NCI-H526 (cell line): ENCODE results near the gene HRG.
"Not testable (repeated sequence)": the region's sequence is repeated elsewhere in the genome, so short reads cannot be mapped to it uniquely, and the experiment has no call there.

Source experiments
- DNase-seq, 2 experiments: peaks; one replicate each; lab custom pipeline; 2025; lab: John Stamatoyannopoulos, UW

HRG gene

GRCh38 chr3:186680869-186681268 is 15.1 kb downstream of the HRG start:
- no peak for DNase-seq

- no peak for DNase-seq
Observed at GRCh38 chr3:186682812-186683211, 17.0 kb downstream of the HRG start.

DNA sequence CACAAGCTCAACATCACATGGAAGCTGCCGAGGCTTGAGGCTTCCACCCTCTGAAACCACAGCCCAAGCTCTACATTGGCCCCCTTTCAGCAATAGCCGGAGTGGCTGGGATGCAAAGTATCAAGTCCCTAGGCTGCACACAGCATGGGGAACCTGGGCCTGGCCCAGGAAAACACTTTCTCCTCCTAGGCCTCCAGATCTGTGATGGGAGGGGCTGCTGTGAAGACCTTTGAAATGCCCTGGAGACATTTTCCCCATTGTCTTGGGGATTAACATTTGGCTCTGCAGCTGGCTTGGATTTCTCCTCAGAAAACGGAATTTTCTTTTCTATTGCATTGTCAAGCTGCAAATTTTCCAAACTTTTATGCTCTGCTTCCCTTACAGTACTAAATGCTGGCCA is 18.2 kb downstream of the HRG start:
- no peak for DNase-seq

- DNase-seq, result not testable (repeated sequence)
Observed at GRCh38 chr3:186686475-186686874, 20.7 kb downstream of the HRG start.

GRCh38 chr3:186687120-186687651 is 21.4 kb downstream of the HRG start:
- DNase-seq, result no peak

GRCh38 chr3:186690304-186690703 is 24.5 kb downstream of the HRG start:
- DNase-seq, result not testable (repeated sequence)

- no peak for DNase-seq
Observed at GRCh38 chr3:186691676-186692075, 25.9 kb downstream of the HRG start.

DNA sequence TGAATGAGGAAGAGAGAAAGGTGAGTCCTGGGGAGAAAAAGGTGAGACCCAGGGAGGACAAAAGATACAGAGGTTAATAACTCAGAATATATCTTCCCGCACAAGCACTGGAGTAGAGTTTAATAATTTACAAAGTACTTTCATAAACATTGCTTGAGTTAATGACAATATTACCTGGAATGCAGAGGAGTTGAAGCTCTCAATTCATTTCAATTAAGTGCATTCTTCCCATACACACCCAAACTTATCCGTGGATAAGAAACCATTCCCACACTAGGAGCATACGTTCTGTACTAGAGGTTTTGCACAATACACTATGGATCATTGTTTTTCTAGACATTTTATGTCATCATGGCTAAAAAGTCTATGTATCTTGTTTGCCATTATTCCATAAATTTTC is 28.0 kb downstream of the HRG start:
- DNase-seq, result no peak

DNA sequence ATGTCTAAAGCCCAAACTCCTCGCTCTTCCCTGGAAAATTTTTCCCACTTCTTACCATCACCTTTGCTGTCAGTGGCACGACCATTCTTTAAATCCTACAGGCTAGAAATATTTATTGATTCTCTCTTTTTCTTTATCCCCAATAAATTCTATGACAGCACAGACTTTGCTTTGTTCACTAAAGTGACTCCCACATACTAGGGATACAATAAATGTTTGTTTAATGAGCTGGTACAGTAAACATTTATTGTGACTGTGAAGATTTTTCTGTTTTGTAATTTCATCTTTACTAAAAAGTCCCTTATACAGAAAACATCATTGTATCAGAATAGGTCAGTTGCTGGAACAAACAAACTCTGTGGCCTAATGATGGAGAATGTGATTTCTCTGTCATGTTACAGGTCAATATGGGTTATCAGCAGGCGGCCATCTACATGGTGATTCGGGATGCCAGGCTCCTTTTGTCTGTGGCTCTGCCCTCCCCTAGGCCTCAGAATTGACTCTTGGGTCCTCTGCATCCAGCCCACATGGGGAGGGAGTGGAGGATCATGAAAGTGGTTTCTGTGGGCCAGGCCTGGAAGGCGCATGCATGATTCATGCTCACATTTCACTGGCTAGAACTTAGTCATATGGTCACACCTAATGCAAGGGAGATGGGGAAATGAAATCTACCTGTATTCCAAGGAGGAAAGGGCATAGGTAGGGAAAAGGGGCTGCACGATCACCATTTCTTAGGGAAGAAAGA is 28.6 kb downstream of the HRG start:
- DNase-seq, result no peak

- DNase-seq, result peak in 1 of 2 experiments; percentile 25
Observed at GRCh38 chr3:186696522-186696921, 30.7 kb downstream of the HRG start.

DNA sequence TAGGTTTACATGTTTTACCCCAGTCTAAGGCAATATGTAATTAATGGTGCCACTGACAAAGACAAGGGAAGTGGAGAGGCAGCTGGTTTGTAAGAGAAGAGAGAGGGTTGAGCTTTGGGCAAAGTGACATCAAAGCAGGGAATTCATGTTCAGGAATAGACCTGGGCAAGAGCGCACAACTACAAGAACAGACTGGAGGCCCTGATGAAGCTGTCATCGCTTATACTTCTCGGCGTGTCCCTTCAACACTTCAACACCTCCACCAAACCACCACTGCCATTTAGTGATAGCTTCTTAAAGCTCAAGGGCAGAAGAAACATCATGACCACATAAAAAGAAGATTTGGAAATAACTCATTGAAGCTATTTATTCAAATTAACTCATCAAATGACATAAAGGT is 31.7 kb downstream of the HRG start:
- DNase-seq, result no peak

- no peak for DNase-seq
Observed at GRCh38 chr3:186700267-186700666, 34.5 kb downstream of the HRG start.

GRCh38 chr3:186702451-186702850 is 36.6 kb downstream of the HRG start:
- not testable (repeated sequence) for DNase-seq

- DNase-seq, result no peak
Observed at GRCh38 chr3:186705882-186706780, 40.3 kb downstream of the HRG start.

DNA sequence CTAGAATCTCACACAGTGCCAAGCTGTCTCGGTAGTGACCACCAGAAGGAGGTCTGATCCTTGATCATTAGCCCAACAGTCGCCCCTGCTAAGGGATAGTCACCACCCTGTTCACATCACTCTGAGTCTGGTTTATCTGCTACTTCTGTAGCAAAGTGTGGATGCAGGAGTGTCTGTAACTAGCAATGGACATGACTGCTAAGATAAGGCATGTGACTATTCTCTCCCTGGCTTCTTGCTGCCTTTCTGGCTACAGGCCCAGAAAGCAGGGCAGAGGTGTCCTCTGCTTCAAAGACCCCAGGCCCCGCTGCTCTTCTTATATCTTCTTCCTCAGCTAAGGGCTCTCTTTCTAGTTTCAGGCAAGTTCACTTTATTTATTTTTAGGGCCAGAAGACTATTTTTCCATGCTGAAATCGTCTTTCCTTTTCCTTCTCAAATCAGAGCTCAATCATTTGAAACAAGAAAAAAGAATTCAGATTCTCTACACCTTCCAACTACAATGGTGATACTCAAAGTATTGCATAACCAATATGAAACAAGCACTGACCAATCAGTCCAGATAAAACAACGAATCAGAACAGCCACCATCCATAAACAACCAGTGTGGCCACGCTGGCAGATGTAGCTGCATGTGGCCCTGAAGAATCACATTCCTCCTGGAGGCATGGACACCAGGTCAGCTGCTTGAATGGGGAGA is 43.3 kb downstream of the HRG start:
- no peak for DNase-seq

DNA sequence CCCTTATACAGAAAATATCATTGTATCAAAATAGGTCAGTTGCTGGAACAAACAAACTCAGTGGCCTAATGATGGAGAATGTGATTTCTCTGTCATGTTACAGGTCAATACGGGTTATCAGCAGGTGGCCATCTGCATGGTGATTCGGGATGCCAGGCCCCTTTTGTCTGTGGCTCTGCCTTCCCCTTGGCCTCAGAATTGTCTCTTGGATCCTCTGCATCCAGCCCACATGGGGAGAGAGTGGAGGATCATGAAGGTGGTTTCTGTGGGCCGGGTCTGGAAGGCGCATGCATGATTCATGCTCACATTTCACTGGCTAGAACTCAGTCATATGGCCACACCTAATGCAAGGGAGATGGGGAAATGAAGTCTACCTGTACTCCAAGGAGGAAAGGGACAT is 44.9 kb downstream of the HRG start:
- not testable (repeated sequence) for DNase-seq

DNA sequence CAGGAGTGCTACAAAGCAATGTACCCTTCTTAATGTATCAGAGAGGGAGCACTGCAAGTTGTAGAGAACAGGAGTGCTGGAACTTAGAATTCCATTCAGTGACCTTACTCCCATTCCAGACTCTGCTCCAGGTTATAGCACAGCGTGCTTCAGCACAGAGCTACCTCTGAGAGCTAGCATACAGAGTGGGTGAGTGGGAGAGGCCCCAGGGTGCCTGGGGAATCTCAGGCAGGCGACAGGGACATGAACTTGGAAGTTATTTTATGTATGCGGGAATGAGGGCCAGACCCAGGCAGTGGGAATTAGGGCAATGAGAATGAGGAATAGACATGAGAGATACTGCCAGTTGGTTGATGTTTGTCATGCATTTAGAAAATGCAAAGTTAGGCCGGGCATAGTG is 47.7 kb downstream of the HRG start:
- DNase-seq, result no peak

DNA sequence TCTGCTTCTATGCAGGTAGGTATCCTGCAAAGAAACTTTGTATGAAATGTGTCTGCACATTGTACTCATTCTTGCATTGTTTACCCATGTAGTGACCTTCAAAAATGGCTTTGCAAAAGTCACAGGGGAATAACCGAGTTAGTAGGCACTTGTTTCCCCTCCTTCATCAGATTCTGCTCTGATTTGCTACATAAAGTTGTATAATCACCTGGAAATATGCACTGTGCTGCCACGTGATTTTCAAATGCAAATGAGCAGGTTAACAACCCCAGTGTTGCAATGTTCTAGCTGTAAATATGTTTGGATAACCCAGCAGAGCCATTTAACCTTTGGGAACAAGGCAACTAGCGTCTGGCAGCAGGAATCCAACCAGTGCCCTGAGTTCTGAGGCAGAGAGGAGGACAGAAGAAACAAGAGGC is 51.2 kb downstream of the HRG start, which contains the start of gene KNG1:
KNG1 (plus strand) TSS at position 321 of the 419 bp plus-strand sequence. CDS start 184 bp downstream, outside the sequence.
- peak in 1 of 2 experiments; percentile 22 for DNase-seq

- DNase-seq, result no peak
Observed at GRCh38 chr3:186719945-186720739, 54.3 kb downstream of the HRG start.

DNA sequence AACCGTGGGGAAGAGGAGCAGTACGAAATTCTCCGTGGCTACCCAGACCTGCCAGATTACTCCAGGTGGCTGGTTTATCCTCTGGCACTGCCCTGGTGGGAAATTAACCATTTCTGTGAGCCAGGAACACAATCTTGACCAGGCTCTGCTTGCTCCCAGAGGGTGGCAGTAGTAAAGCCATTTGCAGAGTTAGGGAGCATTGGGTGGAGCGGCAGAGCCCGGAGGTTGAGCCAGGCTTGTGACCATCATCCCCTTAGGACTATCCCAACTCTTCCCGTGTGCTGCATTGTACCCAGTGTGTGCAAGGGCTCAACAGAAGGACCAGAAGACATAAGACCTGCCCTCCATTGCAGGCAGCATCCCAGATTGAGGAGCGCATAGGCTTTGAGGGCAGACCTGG is 56.6 kb downstream of the HRG start:
- no peak for DNase-seq

DNA sequence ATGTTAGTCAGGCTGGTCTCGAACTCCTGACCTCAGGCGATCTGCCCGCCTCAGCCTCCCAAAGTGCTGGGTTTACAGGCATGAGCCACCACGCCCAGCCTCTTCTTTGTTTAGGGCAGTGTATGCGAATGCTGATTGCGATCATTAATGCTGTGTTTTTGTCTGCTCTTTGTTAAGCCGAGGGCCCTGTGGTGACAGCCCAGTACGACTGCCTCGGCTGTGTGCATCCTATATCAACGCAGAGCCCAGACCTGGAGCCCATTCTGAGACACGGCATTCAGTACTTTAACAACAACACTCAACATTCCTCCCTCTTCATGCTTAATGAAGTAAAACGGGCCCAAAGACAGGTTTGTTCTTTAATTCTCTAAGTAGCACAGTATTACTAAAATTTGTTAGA is 59.1 kb downstream of the HRG start:
- DNase-seq, result no peak
